Measurements from ENCODE around the gene TYRP1.

TYRP1 gene

DNA sequence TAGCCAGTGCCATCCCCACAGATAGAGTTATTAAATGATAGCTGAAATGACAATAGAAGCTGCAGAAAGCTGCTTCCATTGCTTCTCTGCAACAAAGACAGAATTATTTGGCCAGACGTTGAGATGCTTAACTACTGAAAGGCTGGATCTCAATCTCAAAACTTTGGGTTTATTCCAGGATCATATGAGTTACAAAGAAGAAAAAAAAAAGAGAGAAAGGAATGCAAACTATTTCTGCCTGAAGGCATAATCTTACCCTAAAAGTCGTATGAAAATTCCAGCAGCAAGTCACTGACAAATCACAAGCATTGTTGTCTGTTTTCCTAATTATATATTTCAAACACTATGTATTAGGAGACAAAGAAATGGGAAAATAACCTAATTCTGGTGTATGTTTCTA lies 12.8 kb upstream of the TYRP1 start:
- H3K4me3 Mint-ChIP-seq: no peak overlapping the region
- no peak for DNase-seq
- no peak overlapping the region for H3K27ac Mint-ChIP-seq
- peaks cover 14% of the 10 kb centered on the region for H3K9me3 Mint-ChIP-seq
- no peaks in the 10 kb centered on the region for H3K36me3 Mint-ChIP-seq (ENCODE audit: low read depth)
- H3K4me1 Mint-ChIP-seq (ENCODE audit: low read depth): no peaks in the 10 kb centered on the region
- H3K27me3 Mint-ChIP-seq: no peaks in the 10 kb centered on the region

DNA sequence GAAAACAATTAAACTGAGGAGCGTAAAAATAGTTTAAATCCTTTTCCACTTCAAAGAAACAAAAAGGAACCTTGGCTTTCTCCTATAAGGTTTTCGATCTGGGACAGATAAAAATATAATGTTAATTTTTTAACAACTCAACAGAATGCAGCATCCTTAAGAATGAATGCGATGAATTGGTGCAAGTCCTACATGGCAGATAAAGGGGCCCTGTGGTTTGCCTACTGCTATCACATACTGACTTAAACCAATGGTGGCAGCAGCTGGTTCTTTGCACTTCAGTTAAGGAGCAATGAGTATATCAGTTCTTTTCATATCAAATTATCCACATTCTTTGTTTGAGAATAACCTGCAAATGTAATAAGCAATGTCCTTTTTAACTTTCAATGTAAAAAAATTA lies 12.4 kb upstream of the TYRP1 start:
- DNase-seq: no peak
- no peak overlapping the region for H3K27ac Mint-ChIP-seq

DNA sequence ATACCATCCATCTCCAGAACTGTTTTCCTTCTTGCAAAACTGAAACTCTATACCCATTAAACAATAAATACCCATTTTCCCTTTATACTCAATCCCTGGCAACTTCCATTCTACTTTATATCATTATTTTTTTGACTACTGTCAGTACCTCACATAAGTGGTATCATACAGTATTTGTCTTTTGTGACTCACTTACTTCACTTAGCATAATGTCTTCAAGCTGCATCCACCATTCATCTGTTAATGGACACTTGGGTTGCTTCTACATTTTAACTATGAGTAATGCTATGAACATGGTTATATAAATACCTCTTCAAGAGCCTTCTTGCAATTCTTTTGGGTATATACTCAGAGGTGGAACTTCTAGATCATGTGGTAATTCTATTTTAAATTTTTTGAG lies 11.6 kb upstream of the TYRP1 start:
- Mint-ChIP-seq H3K27ac (no peak overlapping the region), H3K4me3 (no peak overlapping the region), H3K9me3 (peaks cover 14% of the 10 kb centered on the region), H3K36me3 (ENCODE audit: low read depth) (no peaks in the 10 kb centered on the region), H3K4me1 (ENCODE audit: low read depth) (no peaks in the 10 kb centered on the region), H3K27me3 (no peaks in the 10 kb centered on the region)
- no peak for DNase-seq

More for the DNA sequence above, 12.4 kb upstream of the TYRP1 start:
- Mint-ChIP-seq H3K36me3 (ENCODE audit: low read depth) (no peaks in the 10 kb centered on the region), H3K27me3 (no peaks in the 10 kb centered on the region), H3K9me3 (peaks cover 14% of the 10 kb centered on the region), H3K4me1 (ENCODE audit: low read depth) (no peaks in the 10 kb centered on the region), H3K4me3 (no peak overlapping the region)

DNA sequence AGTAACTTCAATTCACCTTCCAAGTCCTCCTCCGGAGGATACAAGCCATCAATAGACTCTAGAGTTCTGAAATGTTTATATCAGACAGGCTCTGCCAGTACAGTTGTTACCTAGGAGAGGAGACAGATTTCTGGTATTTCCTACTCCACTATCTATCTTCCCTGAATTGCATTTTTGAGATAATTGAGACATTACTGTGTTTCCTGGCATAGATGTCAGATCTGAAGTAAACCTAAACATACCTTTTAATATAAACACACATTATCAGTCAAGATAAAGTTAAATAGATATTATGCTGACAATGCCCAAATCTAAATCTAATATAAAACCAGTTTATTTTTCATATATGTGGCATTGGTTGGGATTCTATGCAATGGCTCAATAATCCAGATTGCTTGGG lies 8.2 kb upstream of the TYRP1 start:
- DNase-seq: no peak

DNA sequence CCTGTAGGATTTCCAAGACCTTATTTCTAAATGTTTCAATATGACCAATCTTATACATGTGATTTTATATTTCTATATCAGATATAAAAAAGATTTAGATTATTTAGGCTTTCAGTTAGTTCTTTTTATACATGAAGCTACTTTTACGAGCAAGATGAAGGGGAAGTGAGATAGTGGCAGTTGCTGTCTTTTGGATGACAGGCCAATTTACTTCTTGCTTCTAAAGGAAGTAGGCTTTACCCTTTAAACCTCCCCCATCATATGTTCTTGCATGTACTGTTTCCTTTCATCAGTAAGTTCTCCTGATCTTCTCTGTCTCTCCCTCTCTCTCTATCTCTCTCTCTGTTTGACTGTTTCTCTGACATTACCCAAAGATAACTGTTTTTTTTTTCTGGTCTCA lies 4.0 kb upstream of the TYRP1 start:
- Mint-ChIP-seq H3K36me3 (ENCODE audit: low read depth) (no peaks in the 10 kb centered on the region), H3K4me3 (no peak overlapping the region), H3K27me3 (no peaks in the 10 kb centered on the region), H3K4me1 (ENCODE audit: low read depth) (no peaks in the 10 kb centered on the region), H3K9me3 (peaks cover 16% of the 10 kb centered on the region), H3K27ac (no peak overlapping the region)
- DNase-seq: no peak

More for the DNA sequence above, 8.2 kb upstream of the TYRP1 start:
- no peak overlapping the region for H3K4me3 Mint-ChIP-seq
- H3K27me3 Mint-ChIP-seq: no peaks in the 10 kb centered on the region
- H3K36me3 Mint-ChIP-seq (ENCODE audit: low read depth): no peaks in the 10 kb centered on the region
- H3K27ac Mint-ChIP-seq: no peak overlapping the region
- no peaks in the 10 kb centered on the region for H3K4me1 Mint-ChIP-seq (ENCODE audit: low read depth)
- peaks cover 12% of the 10 kb centered on the region for H3K9me3 Mint-ChIP-seq

DNA sequence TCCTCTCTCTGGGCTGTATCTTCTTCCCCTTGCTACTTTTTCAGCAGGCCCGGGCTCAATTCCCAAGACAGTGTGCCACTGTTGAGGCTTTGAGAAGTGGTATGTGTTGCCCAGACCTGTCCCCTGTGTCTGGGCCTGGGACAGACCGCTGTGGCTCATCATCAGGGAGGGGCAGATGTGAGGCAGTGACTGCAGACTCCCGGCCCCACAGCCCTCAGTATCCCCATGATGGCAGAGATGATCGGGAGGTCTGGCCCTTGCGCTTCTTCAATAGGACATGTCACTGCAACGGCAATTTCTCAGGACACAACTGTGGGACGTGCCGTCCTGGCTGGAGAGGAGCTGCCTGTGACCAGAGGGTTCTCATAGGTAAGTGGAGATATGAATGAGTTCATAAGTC lies 828 bp downstream of the TYRP1 start:
- DNase-seq: no peak
- Mint-ChIP-seq H3K36me3 (ENCODE audit: low read depth) (no peaks in the 10 kb centered on the region), H3K4me1 (ENCODE audit: low read depth) (no peaks in the 10 kb centered on the region), H3K9me3 (peaks cover 14% of the 10 kb centered on the region), H3K4me3 (no peak overlapping the region), H3K27me3 (no peaks in the 10 kb centered on the region), H3K27ac (no peak overlapping the region)

DNA sequence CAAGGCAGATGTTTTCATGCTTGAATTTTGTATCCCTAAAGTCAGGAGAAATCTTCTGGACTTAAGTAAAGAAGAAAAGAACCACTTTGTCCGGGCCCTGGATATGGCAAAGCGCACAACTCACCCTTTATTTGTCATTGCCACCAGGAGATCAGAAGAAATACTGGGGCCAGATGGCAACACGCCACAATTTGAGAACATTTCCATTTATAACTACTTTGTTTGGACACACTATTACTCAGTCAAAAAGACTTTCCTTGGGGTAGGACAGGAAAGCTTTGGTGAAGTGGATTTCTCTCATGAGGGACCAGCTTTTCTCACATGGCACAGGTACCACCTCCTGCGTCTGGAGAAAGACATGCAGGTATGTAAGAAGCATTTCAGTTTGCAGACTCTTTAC lies 2.3 kb downstream of the TYRP1 start:
- no peaks in the 10 kb centered on the region for H3K27me3 Mint-ChIP-seq
- no peak overlapping the region for H3K4me3 Mint-ChIP-seq
- no peak for DNase-seq
- H3K36me3 Mint-ChIP-seq (ENCODE audit: low read depth): no peaks in the 10 kb centered on the region
- H3K27ac Mint-ChIP-seq: no peak overlapping the region
- H3K4me1 Mint-ChIP-seq (ENCODE audit: low read depth): no peaks in the 10 kb centered on the region
- peaks cover 6% of the 10 kb centered on the region for H3K9me3 Mint-ChIP-seq

DNA sequence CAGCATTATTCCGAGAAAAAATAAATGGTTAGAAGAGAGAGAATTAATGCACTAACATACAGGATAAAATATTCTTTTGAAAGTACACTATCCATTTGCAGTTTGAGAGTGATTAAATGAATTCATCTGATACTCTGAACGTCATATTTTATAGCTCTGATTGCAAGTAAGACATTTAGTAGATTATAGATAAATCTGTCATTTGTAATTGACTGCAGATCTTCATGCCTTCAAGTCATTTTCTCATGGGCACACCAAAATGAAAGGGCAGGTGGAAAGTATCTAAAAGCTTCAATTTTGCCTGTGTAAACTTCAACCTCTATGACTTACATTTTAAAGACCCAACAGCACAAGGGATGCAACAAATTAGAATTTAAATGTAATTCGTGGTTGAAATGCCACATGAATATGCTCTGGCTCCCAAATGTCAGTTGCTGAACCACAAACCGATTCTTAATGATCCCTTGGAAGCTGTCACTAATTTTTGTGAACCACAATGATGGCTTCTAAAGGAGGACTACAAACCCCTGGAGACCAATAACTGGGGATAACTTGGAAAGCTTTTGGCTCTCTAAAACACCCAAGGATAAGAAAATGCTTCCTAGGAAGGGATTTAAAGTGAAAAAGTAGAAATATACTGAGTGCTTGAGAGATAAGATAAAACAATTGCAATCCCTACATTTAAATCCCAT lies 3.9 kb downstream of the TYRP1 start:
- Mint-ChIP-seq H3K4me1 (ENCODE audit: low read depth) (no peaks in the 10 kb centered on the region), H3K4me3 (no peak overlapping the region), H3K27ac (no peak overlapping the region), H3K27me3 (no peaks in the 10 kb centered on the region), H3K36me3 (ENCODE audit: low read depth) (no peaks in the 10 kb centered on the region), H3K9me3 (peaks cover 8% of the 10 kb centered on the region)
- no peak for DNase-seq

DNA sequence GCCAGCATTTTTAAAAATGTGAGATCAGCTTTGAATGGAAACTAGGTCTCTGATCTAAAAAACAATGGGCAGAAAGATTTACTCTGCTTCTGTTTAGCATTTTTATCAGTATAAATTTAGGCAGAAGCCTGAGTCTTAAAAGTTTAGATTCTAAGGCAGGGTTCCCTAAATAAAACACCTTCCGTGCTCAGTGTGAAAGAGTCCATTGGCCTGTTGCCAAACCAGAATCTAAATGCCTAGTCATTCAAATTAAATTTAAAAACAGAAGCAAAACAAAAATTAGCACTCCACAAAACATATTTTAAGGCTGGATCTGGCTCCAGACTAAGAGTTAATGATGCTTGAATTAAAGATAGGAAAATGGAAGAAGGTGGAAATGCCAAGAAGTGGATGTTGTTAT lies 4.5 kb downstream of the TYRP1 start:
- no peak overlapping the region for H3K4me3 Mint-ChIP-seq
- H3K9me3 Mint-ChIP-seq: peaks cover 10% of the 10 kb centered on the region
- H3K27me3 Mint-ChIP-seq: no peaks in the 10 kb centered on the region
- no peaks in the 10 kb centered on the region for H3K36me3 Mint-ChIP-seq (ENCODE audit: low read depth)
- no peaks in the 10 kb centered on the region for H3K4me1 Mint-ChIP-seq (ENCODE audit: low read depth)
- no peak overlapping the region for H3K27ac Mint-ChIP-seq
- no peak for DNase-seq

DNA sequence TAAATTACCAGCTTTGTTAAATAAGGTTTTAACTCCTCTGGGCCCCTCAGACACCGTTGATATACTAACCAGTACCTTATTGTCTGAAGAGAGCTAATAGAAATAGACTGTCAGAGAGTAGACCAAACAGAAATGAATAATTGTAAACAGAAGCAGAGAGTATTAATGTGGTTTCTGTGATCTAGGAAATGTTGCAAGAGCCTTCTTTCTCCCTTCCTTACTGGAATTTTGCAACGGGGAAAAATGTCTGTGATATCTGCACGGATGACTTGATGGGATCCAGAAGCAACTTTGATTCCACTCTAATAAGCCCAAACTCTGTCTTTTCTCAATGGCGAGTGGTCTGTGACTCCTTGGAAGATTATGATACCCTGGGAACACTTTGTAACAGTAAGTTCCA lies 5.1 kb downstream of the TYRP1 start:
- H3K4me1 Mint-ChIP-seq (ENCODE audit: low read depth): no peaks in the 10 kb centered on the region
- H3K27me3 Mint-ChIP-seq: no peaks in the 10 kb centered on the region
- H3K4me3 Mint-ChIP-seq: no peak overlapping the region
- peaks cover 6% of the 10 kb centered on the region for H3K9me3 Mint-ChIP-seq
- H3K36me3 Mint-ChIP-seq (ENCODE audit: low read depth): no peaks in the 10 kb centered on the region
- no peak for DNase-seq
- no peak overlapping the region for H3K27ac Mint-ChIP-seq

DNA sequence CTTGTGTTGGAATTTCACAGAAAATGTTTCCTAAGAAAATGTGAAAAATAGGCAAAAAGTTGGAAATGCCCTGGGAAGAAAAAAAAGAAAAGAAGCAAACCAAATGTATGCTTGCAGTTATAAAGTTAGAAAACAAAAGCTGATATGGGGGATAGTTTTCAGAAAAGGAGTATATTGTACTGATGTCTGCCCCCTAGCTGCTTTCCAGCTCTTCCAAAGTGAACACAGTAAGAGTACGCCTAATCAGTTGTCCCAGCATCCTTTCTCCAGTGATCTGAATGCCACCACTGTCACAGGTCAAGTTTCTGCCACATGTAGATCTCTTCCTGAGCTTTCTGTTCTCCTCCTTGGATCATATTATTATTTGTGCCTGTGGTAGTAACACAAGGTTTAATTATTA lies 5.8 kb downstream of the TYRP1 start:
- H3K9me3 Mint-ChIP-seq: peaks cover 6% of the 10 kb centered on the region
- H3K27me3 Mint-ChIP-seq: no peaks in the 10 kb centered on the region
- H3K4me3 Mint-ChIP-seq: no peak overlapping the region
- H3K4me1 Mint-ChIP-seq (ENCODE audit: low read depth): no peaks in the 10 kb centered on the region
- no peak for DNase-seq
- no peaks in the 10 kb centered on the region for H3K36me3 Mint-ChIP-seq (ENCODE audit: low read depth)
- no peak overlapping the region for H3K27ac Mint-ChIP-seq

DNA sequence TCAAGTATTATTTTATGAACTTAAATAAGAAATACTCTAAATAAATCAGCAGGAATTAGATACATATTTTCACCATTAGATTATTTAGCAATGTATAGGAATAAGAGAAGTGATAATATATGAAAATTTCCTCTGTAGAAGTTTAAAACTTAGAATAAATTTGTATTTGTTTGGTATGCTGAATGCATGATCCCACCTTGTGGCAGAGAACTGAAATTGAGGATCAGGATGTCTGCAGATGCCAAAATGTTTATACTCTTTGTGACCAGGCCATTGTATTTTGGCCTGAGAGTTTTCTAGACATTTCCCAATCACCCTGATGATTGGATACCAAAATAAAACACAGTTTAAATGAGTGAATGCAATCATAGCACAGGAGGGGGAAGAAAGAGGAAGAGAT lies 6.3 kb downstream of the TYRP1 start:
- Mint-ChIP-seq H3K36me3 (ENCODE audit: low read depth) (no peaks in the 10 kb centered on the region), H3K4me1 (ENCODE audit: low read depth) (no peaks in the 10 kb centered on the region), H3K27me3 (no peaks in the 10 kb centered on the region), H3K27ac (no peak overlapping the region), H3K9me3 (peaks cover 6% of the 10 kb centered on the region), H3K4me3 (no peak overlapping the region)
- no peak for DNase-seq

DNA sequence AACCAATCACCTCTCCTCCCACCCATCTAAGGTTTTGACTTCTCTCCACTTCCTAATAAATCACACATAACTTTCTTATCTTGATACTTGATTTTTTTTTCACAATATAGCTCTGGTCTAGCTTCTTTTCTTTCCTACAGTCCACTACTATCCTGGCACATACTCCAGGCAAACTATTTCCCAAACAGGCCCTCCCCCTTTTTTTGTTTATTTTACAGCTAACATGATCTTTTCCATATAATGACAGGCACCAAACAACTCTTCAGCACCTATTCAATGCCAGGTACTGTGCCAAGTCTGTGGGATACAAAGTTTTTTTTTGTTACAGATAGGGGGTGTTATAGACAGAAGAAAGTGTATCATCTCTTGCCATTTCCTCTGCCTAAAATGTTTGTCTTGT lies 7.9 kb downstream of the TYRP1 start:
- no peaks in the 10 kb centered on the region for H3K36me3 Mint-ChIP-seq (ENCODE audit: low read depth)
- H3K4me3 Mint-ChIP-seq: no peak overlapping the region
- H3K4me1 Mint-ChIP-seq (ENCODE audit: low read depth): no peaks in the 10 kb centered on the region
- no peaks in the 10 kb centered on the region for H3K27me3 Mint-ChIP-seq
- peaks cover 5% of the 10 kb centered on the region for H3K9me3 Mint-ChIP-seq
- no peak overlapping the region for H3K27ac Mint-ChIP-seq
- DNase-seq: no peak

DNA sequence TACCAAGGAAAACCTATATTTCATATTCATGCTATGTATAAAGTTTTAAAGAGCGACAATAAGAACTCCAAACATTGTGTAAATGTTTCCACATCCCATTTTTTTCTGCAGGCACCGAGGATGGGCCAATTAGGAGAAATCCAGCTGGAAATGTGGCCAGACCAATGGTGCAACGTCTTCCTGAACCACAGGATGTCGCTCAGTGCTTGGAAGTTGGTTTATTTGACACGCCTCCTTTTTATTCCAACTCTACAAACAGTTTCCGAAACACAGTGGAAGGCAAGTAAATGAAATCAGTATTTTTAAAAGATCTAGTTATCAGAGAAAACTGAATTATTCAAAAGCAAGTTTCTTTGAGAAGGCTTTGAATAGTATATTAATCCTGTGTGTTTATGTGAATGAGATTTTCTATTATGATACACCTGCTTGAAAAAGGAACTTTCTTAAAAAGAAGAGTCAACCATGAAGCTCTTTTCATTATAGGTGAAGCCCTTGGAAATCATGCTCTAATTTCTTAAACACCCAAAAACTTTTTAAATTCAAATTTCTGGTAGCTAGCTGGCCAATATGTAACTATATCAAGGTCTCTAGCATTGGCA lies 9.1 kb downstream of the TYRP1 start:
- no peak overlapping the region for H3K4me3 Mint-ChIP-seq
- no peak for DNase-seq
- H3K4me1 Mint-ChIP-seq (ENCODE audit: low read depth): no peaks in the 10 kb centered on the region
- no peak overlapping the region for H3K27ac Mint-ChIP-seq
- H3K27me3 Mint-ChIP-seq: no peaks in the 10 kb centered on the region
- H3K36me3 Mint-ChIP-seq (ENCODE audit: low read depth): no peaks in the 10 kb centered on the region
- peaks cover 5% of the 10 kb centered on the region for H3K9me3 Mint-ChIP-seq

DNA sequence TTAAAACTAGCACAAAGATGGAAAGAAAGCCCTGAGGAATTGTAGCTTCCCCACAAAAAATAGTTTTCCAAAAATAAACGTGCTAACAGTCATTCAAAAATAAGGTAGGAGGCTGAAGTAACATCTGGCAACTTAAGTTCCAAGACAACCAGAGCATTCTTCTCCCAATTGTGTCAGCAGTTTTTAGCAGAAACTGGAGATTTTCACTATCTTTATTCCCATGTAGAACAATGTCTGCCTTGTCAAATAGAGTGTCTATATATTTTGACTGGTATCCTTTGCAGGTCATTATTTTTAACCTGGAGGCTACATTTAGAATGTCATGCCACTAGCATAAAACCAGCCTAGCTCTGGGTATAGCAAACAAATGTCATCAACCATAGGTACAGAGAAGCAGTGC lies 10.8 kb downstream of the TYRP1 start:
- Mint-ChIP-seq H3K27ac (no peak overlapping the region), H3K4me3 (no peak overlapping the region), H3K9me3 (peaks cover 9% of the 10 kb centered on the region)

More for the DNA sequence above, 10.8 kb downstream of the TYRP1 start:
- Mint-ChIP-seq H3K4me1 (ENCODE audit: low read depth) (no peaks in the 10 kb centered on the region), H3K27me3 (no peaks in the 10 kb centered on the region), H3K36me3 (ENCODE audit: low read depth) (no peaks in the 10 kb centered on the region)
- no peak for DNase-seq
